Panc1 (cell line): ENCODE results near the gene EVC.

Experiments
- CTCF ChIP-seq: fragments of 450-650 bp; IDR thresholded peaks from 2 replicates; pipeline ENCODE4 v1.5.1; 2017; ENCODE audit warnings: mild to moderate bottlenecking
- POLR2AphosphoS5 ChIP-seq: IDR thresholded peaks from 2 replicates; pipeline ENCODE4 v1.6.1; 2012; ENCODE audit warnings: mild to moderate bottlenecking, low read depth, low read length, moderate library complexity
- SIN3A ChIP-seq: IDR thresholded peaks from 2 replicates; pipeline ENCODE4 v1.6.1; 2012; ENCODE audit warnings: low read depth, mild to moderate bottlenecking, low read length, moderate library complexity, borderline replicate concordance; ENCODE audit not compliant: insufficient read depth
- TCF7L2 ChIP-seq: IDR thresholded peaks from 2 replicates; pipeline ENCODE4 v1.6.1; 2011; ENCODE audit warnings: mild to moderate bottlenecking, low read depth, low read length, inconsistent platforms

- TF ChIP-seq POLR2AphosphoS5, result no peak
- no peak for TF ChIP-seq CTCF
- no peak for TF ChIP-seq SIN3A
- TF ChIP-seq TCF7L2, result no peak
These were observed 23.9 kb downstream of the EVC start for GRCh38 chr4:5734853-5735252.
